Measurements from ENCODE around the gene TDRD1. TPM values are rescaled to one million over a fixed set of nuclear protein-coding genes. Genes with fewer than 3 reads are reported as not detected.
"Not testable (repeated sequence)": the region's sequence is repeated elsewhere in the genome, so short reads cannot be mapped to it uniquely, and the experiment has no call there.

Gene TDRD1
- 0.13 TPM for polyA plus RNA-seq (ENCODE audit: insufficient read length)

GRCh38 chr10:114179148-114179547 is at the start of gene TDRD1:
TDRD1 (plus strand) TSS chr10:114179353; CDS start chr10:114187832, 8,479 bp downstream.
- DNase-seq: no peak

- DNase-seq: no peak
Measured at GRCh38 chr10:114131094-114131493, 48.1 kb upstream of the TDRD1 start.

- DNase-seq: no peak
Measured at GRCh38 chr10:114135476-114135875, 43.7 kb upstream of the TDRD1 start.

GRCh38 chr10:114138581-114138980 is 40.6 kb upstream of the TDRD1 start:
- no peak for DNase-seq

- DNase-seq: no peak
Measured at GRCh38 chr10:114140036-114140435, 39.1 kb upstream of the TDRD1 start.

- not testable (repeated sequence) for DNase-seq
Measured at GRCh38 chr10:114140827-114141226, 38.3 kb upstream of the TDRD1 start.

- no peak for DNase-seq
Measured at GRCh38 chr10:114142018-114142417, 37.1 kb upstream of the TDRD1 start.

- DNase-seq: no peak
Measured at GRCh38 chr10:114143160-114143559, 36.0 kb upstream of the TDRD1 start.

GRCh38 chr10:114149476-114149875 is 29.7 kb upstream of the TDRD1 start:
- not testable (repeated sequence) for DNase-seq

- DNase-seq: no peak
Measured at GRCh38 chr10:114151486-114151885, 27.7 kb upstream of the TDRD1 start.

GRCh38 chr10:114151892-114152291 is 27.3 kb upstream of the TDRD1 start:
- no peak for DNase-seq

GRCh38 chr10:114157912-114158311 is 21.2 kb upstream of the TDRD1 start:
- no peak for DNase-seq

GRCh38 chr10:114163062-114163461 is 16.1 kb upstream of the TDRD1 start:
- no peak for DNase-seq

- DNase-seq: no peak
Measured at GRCh38 chr10:114166043-114166442, 13.1 kb upstream of the TDRD1 start.

- no peak for DNase-seq
Measured at GRCh38 chr10:114166494-114166893, 12.7 kb upstream of the TDRD1 start.

GRCh38 chr10:114167985-114168384 is 11.2 kb upstream of the TDRD1 start:
- no peak for DNase-seq

- DNase-seq: no peak
Measured at GRCh38 chr10:114168450-114169009, 10.6 kb upstream of the TDRD1 start.

GRCh38 chr10:114172216-114172615 is 6.9 kb upstream of the TDRD1 start:
- peak; percentile 3 for DNase-seq

- DNase-seq: peak; percentile 8
Measured at GRCh38 chr10:114172776-114173602, 6.2 kb upstream of the TDRD1 start.

GRCh38 chr10:114173603-114173920 is 5.6 kb upstream of the TDRD1 start:
- DNase-seq: no peak

- peak; percentile 85 for DNase-seq
Measured at GRCh38 chr10:114173921-114174694, 5.0 kb upstream of the TDRD1 start, which contains the start of gene CCDC186. CCDC186 (minus strand) TSS chr10:114174203; CDS start chr10:114163268, 10,935 bp downstream.

- DNase-seq: peak; percentile 5
Measured at GRCh38 chr10:114174695-114175188, 4.4 kb upstream of the TDRD1 start.

- no peak for DNase-seq
Measured at GRCh38 chr10:114175667-114176066, 3.5 kb upstream of the TDRD1 start.
